ENCODE results near the gene HIRIP3.

DNA sequence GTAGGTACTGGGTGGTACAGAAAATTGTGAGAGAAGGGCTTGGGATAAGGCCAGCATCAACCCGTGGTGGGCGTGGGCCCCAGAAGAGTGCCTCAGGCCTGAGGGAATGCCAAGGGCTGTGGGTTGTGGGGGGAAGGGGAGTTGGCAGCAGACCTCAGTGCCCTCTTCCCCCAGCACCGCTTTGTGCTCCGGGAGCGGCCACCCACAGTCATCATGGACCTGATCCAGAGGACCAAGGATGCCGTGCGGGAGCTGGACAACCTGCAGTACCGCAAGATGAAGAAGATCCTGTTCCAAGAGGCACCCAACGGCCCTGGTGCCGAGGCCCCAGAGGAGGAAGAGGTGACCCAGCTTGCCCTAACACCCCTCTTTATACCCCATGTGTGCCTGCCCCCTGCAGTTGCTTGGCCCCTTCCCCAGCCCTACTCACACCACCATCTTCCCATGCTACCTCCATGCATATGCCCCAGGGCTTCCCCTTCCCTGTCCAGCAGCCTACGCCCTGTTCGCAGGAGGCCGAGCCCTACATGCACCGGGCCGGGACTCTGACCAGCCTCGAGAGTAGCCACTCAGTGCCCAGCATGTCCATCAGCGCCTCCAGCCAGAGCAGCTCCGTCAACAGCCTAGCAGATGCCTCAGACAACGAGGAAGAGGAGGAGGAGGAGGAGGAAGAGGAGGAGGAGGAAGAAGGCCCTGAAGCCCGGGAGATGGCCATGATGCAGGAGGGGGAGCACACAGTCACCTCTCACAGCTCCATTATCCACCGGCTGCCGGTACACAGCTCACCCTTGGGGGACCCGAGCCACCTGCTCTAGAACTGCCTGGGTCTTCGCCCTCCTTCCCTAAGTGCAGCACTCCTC, 12.6 kb downstream of the HIRIP3 start:
- TF ChIP-seq, protein P1, sequence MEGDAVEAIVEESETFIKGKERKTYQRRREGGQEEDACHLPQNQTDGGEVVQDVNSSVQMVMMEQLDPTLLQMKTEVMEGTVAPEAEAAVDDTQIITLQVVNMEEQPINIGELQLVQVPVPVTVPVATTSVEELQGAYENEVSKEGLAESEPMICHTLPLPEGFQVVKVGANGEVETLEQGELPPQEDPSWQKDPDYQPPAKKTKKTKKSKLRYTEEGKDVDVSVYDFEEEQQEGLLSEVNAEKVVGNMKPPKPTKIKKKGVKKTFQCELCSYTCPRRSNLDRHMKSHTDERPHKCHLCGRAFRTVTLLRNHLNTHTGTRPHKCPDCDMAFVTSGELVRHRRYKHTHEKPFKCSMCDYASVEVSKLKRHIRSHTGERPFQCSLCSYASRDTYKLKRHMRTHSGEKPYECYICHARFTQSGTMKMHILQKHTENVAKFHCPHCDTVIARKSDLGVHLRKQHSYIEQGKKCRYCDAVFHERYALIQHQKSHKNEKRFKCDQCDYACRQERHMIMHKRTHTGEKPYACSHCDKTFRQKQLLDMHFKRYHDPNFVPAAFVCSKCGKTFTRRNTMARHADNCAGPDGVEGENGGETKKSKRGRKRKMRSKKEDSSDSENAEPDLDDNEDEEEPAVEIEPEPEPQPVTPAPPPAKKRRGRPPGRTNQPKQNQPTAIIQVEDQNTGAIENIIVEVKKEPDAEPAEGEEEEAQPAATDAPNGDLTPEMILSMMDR (IDR thresholded peaks at IDR 0.05): no peak
- TF ChIP-seq POLR2AphosphoS5 (IDR thresholded peaks at IDR 0.05; ENCODE audit: low read depth, low read length) (no peak), SIN3A (IDR thresholded peaks at IDR 0.05; ENCODE audit: borderline replicate concordance, insufficient read depth, low read depth, low read length) (no peak)
- TF ChIP-seq, protein P2, sequence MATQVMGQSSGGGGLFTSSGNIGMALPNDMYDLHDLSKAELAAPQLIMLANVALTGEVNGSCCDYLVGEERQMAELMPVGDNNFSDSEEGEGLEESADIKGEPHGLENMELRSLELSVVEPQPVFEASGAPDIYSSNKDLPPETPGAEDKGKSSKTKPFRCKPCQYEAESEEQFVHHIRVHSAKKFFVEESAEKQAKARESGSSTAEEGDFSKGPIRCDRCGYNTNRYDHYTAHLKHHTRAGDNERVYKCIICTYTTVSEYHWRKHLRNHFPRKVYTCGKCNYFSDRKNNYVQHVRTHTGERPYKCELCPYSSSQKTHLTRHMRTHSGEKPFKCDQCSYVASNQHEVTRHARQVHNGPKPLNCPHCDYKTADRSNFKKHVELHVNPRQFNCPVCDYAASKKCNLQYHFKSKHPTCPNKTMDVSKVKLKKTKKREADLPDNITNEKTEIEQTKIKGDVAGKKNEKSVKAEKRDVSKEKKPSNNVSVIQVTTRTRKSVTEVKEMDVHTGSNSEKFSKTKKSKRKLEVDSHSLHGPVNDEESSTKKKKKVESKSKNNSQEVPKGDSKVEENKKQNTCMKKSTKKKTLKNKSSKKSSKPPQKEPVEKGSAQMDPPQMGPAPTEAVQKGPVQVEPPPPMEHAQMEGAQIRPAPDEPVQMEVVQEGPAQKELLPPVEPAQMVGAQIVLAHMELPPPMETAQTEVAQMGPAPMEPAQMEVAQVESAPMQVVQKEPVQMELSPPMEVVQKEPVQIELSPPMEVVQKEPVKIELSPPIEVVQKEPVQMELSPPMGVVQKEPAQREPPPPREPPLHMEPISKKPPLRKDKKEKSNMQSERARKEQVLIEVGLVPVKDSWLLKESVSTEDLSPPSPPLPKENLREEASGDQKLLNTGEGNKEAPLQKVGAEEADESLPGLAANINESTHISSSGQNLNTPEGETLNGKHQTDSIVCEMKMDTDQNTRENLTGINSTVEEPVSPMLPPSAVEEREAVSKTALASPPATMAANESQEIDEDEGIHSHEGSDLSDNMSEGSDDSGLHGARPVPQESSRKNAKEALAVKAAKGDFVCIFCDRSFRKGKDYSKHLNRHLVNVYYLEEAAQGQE (IDR thresholded peaks at IDR 0.05; ENCODE audit: insufficient read depth in 1 of 2, low read depth in 2 of 2, low read length in 1 of 2): no peak

All from Panc1 (cell line).